HCT116 (cell line): ENCODE data around the gene GSC2.

Source experiments
- ATF3 ChIP-seq: IDR thresholded peaks from 2 replicates; pipeline ENCODE4 v1.6.1; 2012
- CTCF ChIP-seq, 3 experiments: fragments of 200-600 bp in 1 of 3; sonication (generic) in 1 of 3; IDR thresholded peaks in 2 of 3; conservative IDR thresholded peaks in 1 of 3; 2 replicates each; pipeline ENCODE4 v1.5.1; 2012 to 2017; ENCODE audit warnings: low read depth in 2 of 3, low read length in 2 of 3, antibody characterized with exemption in 1 of 3, borderline replicate concordance in 1 of 3, control low read depth in 1 of 3, mild to moderate bottlenecking in 1 of 3, mixed read lengths in 1 of 3, mixed run types in 1 of 3, moderate library complexity in 1 of 3; ENCODE audit not compliant: insufficient read depth in 1 of 3
- EZH2 ChIP-seq: fragments of 200-600 bp; sonication (generic); IDR thresholded peaks from 2 replicates; pipeline ENCODE4 v1.6.1; 2017; ENCODE audit warnings: antibody characterized with exemption, mixed run types
- FOSL1 ChIP-seq: IDR thresholded peaks from 2 replicates; pipeline ENCODE4 v1.6.1; 2012; ENCODE audit warnings: low read depth
- POLR2A ChIP-seq: IDR thresholded peaks from 2 replicates; pipeline ENCODE4 v1.7.0; 2011; ENCODE audit warnings: borderline replicate concordance; ENCODE audit not compliant: insufficient read depth, insufficient read length; ENCODE audit errors: extremely low read depth
- POLR2AphosphoS5 ChIP-seq: IDR thresholded peaks from 2 replicates; pipeline ENCODE4 v1.6.1; 2011; ENCODE audit warnings: mild to moderate bottlenecking, low read depth, low read length, moderate library complexity
- REST ChIP-seq: IDR thresholded peaks from 2 replicates; pipeline ENCODE4 v1.6.1; 2012; ENCODE audit warnings: low read depth
- ZBTB33 ChIP-seq: IDR thresholded peaks from 2 replicates; pipeline ENCODE4 v1.6.1; 2011; ENCODE audit warnings: mild to moderate bottlenecking, low read length, moderate library complexity; ENCODE audit not compliant: insufficient replicate concordance; ENCODE audit errors: extremely low read depth
- ZFX ChIP-seq: fragments of 450-650 bp; IDR thresholded peaks from 2 replicates; pipeline ENCODE4 v1.6.1; 2017
- ZNF274 ChIP-seq: fragments of 200-500 bp; sonication (Bioruptor generic); IDR thresholded peaks from 2 replicates; pipeline ENCODE4 v1.6.1; 2014; ENCODE audit warnings: mild to moderate bottlenecking, low read depth, low read length, inconsistent platforms

GRCh38 chr22:19143967-19144400 lies 6.1 kb downstream of the GSC2 start:
- no peak for TF ChIP-seq CTCF (IDR thresholded peaks at IDR 0.05 in 2 of 3, conservative IDR thresholded peaks at IDR 0.05 in 1 of 3; ENCODE audit: borderline replicate concordance in 1 of 3, insufficient read depth in 1 of 3, low read depth in 2 of 3, low read length in 2 of 3)
- no peak for TF ChIP-seq POLR2AphosphoS5
- no peak for TF ChIP-seq EZH2
- no peak for TF ChIP-seq FOSL1
- TF ChIP-seq REST = no peak
- no peak for TF ChIP-seq POLR2A
- no peak for TF ChIP-seq ZBTB33
- TF ChIP-seq ZFX = no peak
- no peak for TF ChIP-seq ZNF274
- no peak for TF ChIP-seq ATF3
